Mucosa of descending colon (tissue), 3 donors: ENCODE results near the gene TMBIM6. TPM values are rescaled to one million over a fixed set of nuclear protein-coding genes. Genes with fewer than 3 reads are reported as not detected.
"Not testable (repeated sequence)": the region's sequence is repeated elsewhere in the genome, so short reads cannot be mapped to it uniquely, and the experiment has no call there.

Experiments
- ATAC-seq: fragments of 200-7000 bp; cut with Tn5 transposase; one replicate; pipeline ENCODE4 v1.9.1; 2020; ENCODE audit warnings: mild to moderate bottlenecking, moderate library complexity
- DNase-seq, 3 donors: peaks; one replicate each; pipeline ENCODE4 v3.0.0-alpha.2; 2020
- H3K36me3 ChIP-seq: fragments of 200-600 bp; one replicate; pipeline ENCODE4 v1.8.0; 2021; ENCODE audit warnings: low read depth, mild to moderate bottlenecking
- H3K4me1 ChIP-seq: fragments of 200-600 bp; one replicate; pipeline ENCODE4 v1.8.0; 2021; ENCODE audit warnings: low read depth, mild to moderate bottlenecking
- H3K4me3 ChIP-seq: fragments of 200-600 bp; one replicate; pipeline ENCODE4 v1.8.0; 2021; ENCODE audit warnings: mild to moderate bottlenecking
- H3K9me3 ChIP-seq: fragments of 200-600 bp; one replicate; pipeline ENCODE4 v1.8.0; 2021; ENCODE audit warnings: mild to moderate bottlenecking
- CTCF ChIP-seq: fragments of 200-600 bp; IDR thresholded peaks from one replicate; pipeline ENCODE4 v1.8.0; 2022; ENCODE audit warnings: antibody characterized with exemption, mild to moderate bottlenecking
- intact Hi-C, 2 donors: fragments of 100-400 bp; cut with DNase I in 1 of 2; cut with micrococcal nuclease in 1 of 2; formaldehyde crosslinking; loops; one replicate each; pipeline versions ENCODE4 v1.11.0 to v1.11.1; 2022; cut with DNase I, micrococcal nuclease
- total RNA-seq, 3 donors: library from RNA; stranded (reverse); fragmentation: NEBNext Ultra II Directional in 2 of 3; extraction: Animal tissue kit (Norgen Biotek cat#: 25700) in 2 of 3; gene quantifications; one replicate each; pipeline versions ENCODE4 v1.2.1 to v1.2.4, GENCODE V29; 2021 to 2023
- donor health status: DM: no; HTN: no; CAD: no; lungs with moderate emphysema.
- donor health status: DM: no; HTN: no; CAD: no.
- donor health status: DM: no; HTN: yes; CAD: no.

TMBIM6 gene
- total RNA-seq, 3 donors from 2014 or later, result 614 to 954 (median 773) TPM

GRCh38 chr12:49706351-49707127, 34.8 kb upstream of the TMBIM6 start:
- Histone ChIP-seq H3K36me3 (no peaks in the 10 kb centered on the region), H3K9me3 (no peaks in the 10 kb centered on the region), H3K4me1 (no peaks in the 10 kb centered on the region), H3K4me3 (peak overlapping the region; percentile 30)
- ATAC-seq, result peak; percentile 27
- no peak for TF ChIP-seq CTCF
- intact Hi-C loops, result loop anchor here (2.0 to 5.0 kb wide), 2 partner anchors 62 to 64 kb away; no protein-coding TSS in a partner anchor
- peak; percentile 21 to 61 (median 45) for DNase-seq

GRCh38 chr12:49707128-49707811, 34.1 kb upstream of the TMBIM6 start, which contains the start of gene FMNL3:
Gene FMNL3 (minus strand): TSS chr12:49707405. CDS start chr12:49707180, 225 bp downstream.
- ATAC-seq, result peak; percentile 99
- intact Hi-C loops, result loop anchor here (2.0 to 5.0 kb wide), 2 partner anchors 62 to 65 kb away; no protein-coding TSS in a partner anchor
- TF ChIP-seq CTCF, result peak; percentile 95

DNA sequence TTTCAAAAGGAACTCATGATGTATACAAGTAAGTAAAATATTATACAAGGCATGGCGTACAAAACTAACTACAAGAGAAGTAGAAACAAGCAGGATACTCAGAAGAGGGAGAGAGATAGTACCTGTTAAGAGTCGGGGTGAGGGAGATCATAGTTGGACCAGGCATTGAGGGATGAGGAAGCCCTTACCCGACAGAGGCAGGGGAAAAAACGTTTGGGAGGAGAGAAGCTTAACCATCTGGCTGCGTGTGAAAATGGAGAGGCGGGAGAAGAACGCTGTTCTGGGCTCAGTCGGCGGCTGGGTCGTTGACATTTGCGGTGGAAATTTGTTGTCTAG, 33.6 kb upstream of the TMBIM6 start:
- no peak for DNase-seq
- Histone ChIP-seq H3K4me1 (no peaks in the 10 kb centered on the region), H3K36me3 (no peaks in the 10 kb centered on the region), H3K4me3 (peak overlapping the region; percentile 9), H3K9me3 (no peaks in the 10 kb centered on the region)
- no peak for TF ChIP-seq CTCF
- ATAC-seq, result no peak
- intact Hi-C loops, result loop anchor here (2.0 to 5.0 kb wide), 2 partner anchors 63 to 65 kb away; no protein-coding TSS in a partner anchor

More at GRCh38 chr12:49707128-49707811, 34.1 kb upstream of the TMBIM6 start, which contains the start of gene FMNL3:
- Histone ChIP-seq H3K4me3 (peak within 1 kb of the TSS; percentile 30), H3K36me3 (no peaks in the 10 kb centered on the region), H3K9me3 (no peaks in the 10 kb centered on the region), H3K4me1 (no peaks in the 10 kb centered on the region)
- DNase-seq, result peak; percentile 98 to 99 (median 98)

DNA sequence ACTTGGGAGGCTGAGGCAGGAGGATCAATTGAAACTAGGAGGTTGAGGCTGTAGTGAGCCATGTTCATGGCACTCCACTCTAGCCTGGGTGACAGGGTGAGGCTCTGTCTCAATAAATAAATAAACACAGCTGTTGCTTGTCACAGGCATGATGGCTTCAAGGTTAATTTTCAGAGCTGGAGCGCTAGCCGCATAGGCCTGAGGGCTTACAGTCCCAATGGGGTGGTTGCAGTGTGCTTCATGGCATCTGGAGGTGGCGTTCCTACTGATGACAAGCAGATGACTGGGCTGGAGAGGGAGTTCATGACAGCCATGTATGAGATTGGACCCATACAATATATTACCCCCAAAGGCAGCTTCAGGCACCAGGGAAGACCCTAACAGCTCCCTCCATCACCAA, 32.5 kb upstream of the TMBIM6 start:
- no peaks in the 10 kb centered on the region for H3K36me3 ChIP-seq
- DNase-seq (no peak), ATAC-seq (no peak)
- no peaks in the 10 kb centered on the region for H3K9me3 ChIP-seq
- no peaks in the 10 kb centered on the region for H3K4me1 ChIP-seq
- intact Hi-C loops, result loop anchor here in 1 of 2 donors (5.0 kb wide), 1 partner anchor 67 kb away; no protein-coding TSS in a partner anchor
- no peak overlapping the region for H3K4me3 ChIP-seq
- TF ChIP-seq CTCF, result no peak

DNA sequence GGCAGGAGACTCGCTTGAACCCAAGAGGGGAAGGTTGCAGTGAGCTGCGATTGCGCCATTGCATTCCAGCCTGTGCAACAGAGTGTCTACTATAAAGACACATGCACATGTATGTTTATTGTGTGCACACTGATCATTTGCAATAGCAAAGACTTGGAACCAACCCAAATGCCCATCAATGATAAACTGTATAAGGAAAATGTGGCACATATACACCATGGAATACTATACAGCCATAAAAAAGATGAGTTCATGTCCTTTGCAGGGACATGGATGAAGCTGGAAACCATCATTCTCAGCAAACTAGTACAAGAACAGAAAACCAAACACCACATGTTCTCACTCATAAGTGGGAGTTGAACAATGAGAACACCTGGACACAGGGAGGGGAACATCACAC, 27.4 kb upstream of the TMBIM6 start:
- H3K9me3 ChIP-seq, H3K4me1 ChIP-seq, ATAC-seq, DNase-seq, intact Hi-C loops, H3K4me3 ChIP-seq, H3K36me3 ChIP-seq: not testable (repeated sequence)

- no peak for TF ChIP-seq CTCF
- H3K9me3 ChIP-seq, result no peaks in the 10 kb centered on the region
- H3K36me3 ChIP-seq, result no peaks in the 10 kb centered on the region
- DNase-seq, result no peak
- H3K4me3 ChIP-seq, result no peak overlapping the region
- intact Hi-C loops, result no loop called here
- no peak for ATAC-seq
- no peaks in the 10 kb centered on the region for H3K4me1 ChIP-seq
Measured at GRCh38 chr12:49716553-49716952, 24.8 kb upstream of the TMBIM6 start.

DNA sequence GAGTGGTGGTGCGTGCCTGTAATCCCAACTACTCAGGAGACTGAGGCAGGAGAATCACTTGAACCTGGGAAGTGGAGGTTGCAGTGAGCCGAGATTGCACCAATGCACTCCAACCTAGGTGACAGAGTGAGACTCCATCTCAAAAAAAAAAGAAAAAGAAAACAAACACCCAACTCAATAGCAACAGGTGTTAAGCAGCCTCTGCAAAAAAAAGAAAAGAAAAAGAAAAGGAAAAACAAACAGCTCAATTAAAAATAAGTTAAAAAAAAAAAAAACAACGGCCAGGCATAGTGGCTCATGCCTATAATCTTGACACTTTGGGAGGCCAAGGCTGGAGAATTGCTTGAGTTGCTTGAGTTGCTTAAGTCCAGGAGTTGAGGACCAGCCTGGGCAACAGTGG, 23.6 kb upstream of the TMBIM6 start:
- H3K36me3 ChIP-seq, H3K9me3 ChIP-seq, DNase-seq, H3K4me3 ChIP-seq, ATAC-seq, intact Hi-C loops, H3K4me1 ChIP-seq: not testable (repeated sequence)
